Stomach (tissue), 4 donors: ENCODE measurements around the gene GFPT2.

Source experiments
- CTCF ChIP-seq, 7 experiments: fragments of 450-650 bp in 4 of 7; fragments of 200-600 bp in 3 of 7; sonication (generic) in 3 of 7; IDR thresholded peaks; one replicate each; pipeline ENCODE4 v1.5.1; 2016 to 2019; ENCODE audit warnings: antibody characterized with exemption in 7 of 7, control low read depth in 2 of 7, mild to moderate bottlenecking in 1 of 7
- POLR2A ChIP-seq, 4 donors: fragments of 450-650 bp; IDR thresholded peaks; one replicate each; pipeline ENCODE4 v1.6.1; 2016; ENCODE audit warnings: antibody characterized with exemption in 4 of 4, control low read depth in 2 of 4, mild to moderate bottlenecking in 1 of 4, moderate library complexity in 1 of 4
- POLR2AphosphoS5 ChIP-seq, 3 donors: sonication (generic); formaldehyde crosslinking; IDR thresholded peaks; one replicate each; pipeline ENCODE4 v1.6.1; 2016; ENCODE audit warnings: antibody characterized with exemption in 3 of 3

GRCh38 chr5:180334176-180334575, 19.0 kb downstream of the GFPT2 start:
- TF ChIP-seq CTCF (IDR thresholded peaks at IDR 0.05) = no peak
- no peak for TF ChIP-seq POLR2AphosphoS5 (IDR thresholded peaks at IDR 0.05)
- TF ChIP-seq POLR2A (IDR thresholded peaks at IDR 0.05) = no peak
